NCI-H1092 (cell line): ENCODE results near the gene NTNG1.

Experiments used
- DNase-seq: peaks from one replicate; lab custom pipeline; 2025; lab: John Stamatoyannopoulos, UW

NTNG1 gene

DNA sequence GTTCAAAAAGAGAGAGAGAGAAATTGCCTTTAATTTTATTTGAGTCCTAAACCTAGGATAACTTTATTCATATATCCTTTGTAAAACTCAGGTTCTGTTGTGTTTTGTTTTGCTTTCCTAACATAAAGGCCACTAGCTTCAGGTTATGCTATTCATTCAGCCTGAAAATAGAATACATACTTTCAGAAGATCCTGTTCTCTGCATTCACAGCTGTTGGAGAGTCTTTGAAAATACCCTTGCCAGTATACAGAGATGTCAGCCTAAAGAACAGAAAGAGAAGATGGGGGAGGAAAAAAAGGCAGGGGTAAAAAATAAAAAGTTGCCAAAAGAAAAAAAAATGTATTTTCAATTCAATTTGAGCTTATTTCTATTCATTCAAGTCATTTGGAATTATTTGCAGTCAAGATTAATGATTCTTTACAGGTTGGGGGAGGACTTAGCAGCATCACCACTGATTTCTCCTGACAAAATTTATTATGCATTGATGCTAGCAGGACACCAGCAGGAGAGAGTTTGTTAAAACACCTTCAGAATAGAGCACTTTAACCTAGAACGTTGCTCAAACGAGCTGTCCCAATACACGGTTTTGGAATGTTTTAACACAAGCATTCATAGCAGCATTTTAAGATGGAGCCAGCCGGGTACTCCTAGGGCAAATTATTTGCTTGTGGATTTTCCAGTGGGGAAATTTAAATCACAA is 318.5 kb downstream of the NTNG1 start:
- DNase-seq = no peak

DNA sequence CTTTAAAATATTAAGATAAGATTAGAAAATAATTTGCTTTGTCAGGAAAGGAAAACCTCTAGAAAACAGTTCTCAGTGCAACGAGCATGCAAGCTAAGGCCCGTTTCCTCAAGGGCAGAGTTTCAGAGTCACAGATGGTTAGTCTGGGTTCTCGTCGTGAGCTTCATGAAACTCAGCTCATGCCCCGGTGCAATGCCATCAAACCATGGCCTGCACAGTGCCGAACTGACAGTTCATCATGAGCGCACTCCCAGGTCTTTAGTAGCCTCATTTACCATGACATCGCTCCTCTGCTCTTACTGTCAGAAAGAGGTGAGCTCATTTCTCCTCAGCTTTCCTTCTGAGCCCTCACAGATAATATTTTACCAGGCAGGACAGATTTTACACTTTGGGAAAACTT is 319.2 kb downstream of the NTNG1 start:
- DNase-seq = no peak

- DNase-seq = no peak
Observed at GRCh38 chr1:107464827-107465226, 324.0 kb downstream of the NTNG1 start.

- DNase-seq = no peak
Observed at GRCh38 chr1:107467286-107467685, 326.4 kb downstream of the NTNG1 start.

DNA sequence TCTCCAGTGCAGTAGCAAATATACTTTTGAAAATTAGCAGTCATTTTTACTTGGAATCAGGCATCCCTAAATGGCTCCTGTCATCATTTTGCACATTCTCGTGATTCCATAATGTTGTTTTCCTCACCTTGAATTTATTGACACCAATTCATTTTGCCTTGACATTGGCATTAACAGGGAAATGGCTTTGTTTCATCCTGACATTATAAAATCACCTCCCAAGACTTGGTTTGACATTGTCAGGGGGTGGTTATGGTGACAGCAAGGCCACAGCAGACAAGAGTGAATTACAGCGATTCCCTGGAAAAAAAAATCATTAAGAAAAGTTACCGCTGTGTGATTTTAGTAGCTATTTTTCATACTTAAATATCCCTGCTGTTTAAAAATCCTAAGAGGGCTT is 327.0 kb downstream of the NTNG1 start:
- no peak for DNase-seq

- DNase-seq = no peak
Observed at GRCh38 chr1:107473065-107473464, 332.2 kb downstream of the NTNG1 start.

GRCh38 chr1:107474877-107475612 is 334.2 kb downstream of the NTNG1 start:
- DNase-seq = no peak

GRCh38 chr1:107477233-107477632 is 336.4 kb downstream of the NTNG1 start:
- DNase-seq = no peak

DNA sequence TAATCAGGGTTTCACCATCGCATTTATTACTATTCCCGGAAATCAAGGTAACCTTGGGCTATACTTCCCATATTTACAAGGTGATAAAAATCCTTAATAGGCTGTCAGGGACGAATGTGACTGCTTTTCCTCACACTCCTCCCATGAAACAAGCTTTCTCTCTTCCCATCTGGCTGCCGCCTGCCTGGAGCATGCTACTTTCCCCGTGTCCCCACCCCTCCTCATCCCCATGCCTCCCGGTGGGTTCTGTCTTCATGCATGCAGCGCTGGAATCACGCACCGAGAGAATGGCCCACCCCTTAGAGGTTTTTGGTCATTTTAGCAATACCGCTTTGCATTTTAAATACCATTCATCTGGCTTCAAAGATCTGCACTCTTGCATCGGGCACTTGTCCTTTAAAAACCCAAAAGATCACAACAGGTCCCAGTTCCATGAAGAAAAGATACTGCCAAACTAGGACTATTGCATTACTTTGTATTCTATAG is 339.1 kb downstream of the NTNG1 start:
- no peak for DNase-seq

DNA sequence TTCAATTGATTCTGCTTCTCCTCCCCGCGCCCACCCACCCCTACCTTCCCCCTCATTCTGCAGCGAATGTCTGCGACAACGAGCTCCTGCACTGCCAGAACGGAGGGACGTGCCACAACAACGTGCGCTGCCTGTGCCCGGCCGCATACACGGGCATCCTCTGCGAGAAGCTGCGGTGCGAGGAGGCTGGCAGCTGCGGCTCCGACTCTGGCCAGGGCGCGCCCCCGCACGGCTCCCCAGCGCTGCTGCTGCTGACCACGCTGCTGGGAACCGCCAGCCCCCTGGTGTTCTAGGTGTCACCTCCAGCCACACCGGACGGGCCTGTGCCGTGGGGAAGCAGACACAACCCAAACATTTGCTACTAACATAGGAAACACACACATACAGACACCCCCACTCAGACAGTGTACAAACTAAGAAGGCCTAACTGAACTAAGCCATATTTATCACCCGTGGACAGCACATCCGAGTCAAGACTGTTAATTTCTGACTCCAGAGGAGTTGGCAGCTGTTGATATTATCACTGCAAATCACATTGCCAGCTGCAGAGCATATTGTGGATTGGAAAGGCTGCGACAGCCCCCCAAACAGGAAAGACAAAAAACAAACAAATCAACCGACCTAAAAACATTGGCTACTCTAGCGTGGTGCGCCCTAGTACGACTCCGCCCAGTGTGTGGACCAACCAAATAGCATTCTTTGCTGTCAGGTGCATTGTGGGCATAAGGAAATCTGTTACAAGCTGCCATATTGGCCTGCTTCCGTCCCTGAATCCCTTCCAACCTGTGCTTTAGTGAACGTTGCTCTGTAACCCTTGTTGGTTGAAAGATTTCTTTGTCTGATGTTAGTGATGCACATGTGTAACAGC is 339.9 kb downstream of the NTNG1 start:
- DNase-seq = no peak

GRCh38 chr1:107481756-107482384 is 341.0 kb downstream of the NTNG1 start:
- DNase-seq = no peak

GRCh38 chr1:107483949-107484348 is 343.1 kb downstream of the NTNG1 start:
- no peak for DNase-seq

DNA sequence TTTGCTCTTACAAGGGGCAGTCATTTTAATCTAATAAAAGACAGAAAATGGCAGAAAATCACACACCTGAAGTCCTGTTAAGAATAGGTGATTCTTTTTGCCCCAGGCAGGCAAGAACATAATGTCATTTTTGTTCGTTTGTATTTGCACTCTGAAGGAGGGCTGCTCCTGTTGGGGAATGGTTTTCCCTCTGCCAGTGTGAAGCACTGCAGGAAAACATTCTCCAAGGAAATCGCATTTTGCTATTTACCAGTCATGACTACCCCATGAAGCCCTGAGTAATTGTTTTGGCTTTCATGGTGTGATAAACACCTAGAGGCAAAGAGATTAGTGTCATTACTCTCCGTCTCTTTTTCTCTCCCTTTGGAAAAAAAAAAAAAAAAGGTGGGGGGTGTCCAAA is 345.5 kb downstream of the NTNG1 start:
- DNase-seq = no peak

DNA sequence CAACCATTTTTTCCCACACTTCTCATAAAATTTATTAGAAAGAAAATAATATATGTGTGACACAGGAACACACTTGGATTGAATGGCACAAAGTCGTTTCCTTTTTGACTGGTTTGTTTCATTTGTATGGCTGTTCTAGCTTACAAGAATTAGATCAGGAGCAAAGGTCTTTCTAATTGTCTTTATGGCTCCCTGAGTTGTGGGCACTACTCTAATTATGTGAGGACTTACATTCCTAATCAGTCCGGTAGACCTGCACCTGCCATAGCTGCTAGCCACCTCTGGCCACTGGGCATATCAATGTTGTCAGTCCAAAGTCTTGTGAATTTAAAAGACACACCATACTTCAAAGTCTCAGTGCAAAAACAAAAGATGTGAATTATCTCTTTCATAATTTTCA is 346.7 kb downstream of the NTNG1 start:
- DNase-seq = no peak

DNA sequence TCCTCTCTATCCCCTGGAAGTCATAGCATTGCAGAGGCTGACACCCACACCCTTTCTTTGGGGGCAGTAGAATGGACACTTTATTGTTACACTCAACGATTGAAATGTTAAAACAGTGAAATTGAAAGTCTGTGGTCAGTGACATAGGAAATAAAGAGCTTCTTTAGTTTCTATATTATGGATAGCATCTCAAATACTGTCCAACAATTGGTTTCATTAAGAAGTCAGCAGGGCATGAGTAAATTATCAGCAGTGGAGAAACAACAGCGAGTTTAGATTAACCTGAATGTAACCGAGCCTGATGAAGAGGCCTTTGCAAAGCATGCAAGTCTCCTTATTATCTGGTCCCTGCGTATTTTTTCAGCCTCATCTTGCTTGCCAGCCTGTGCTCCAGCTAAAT is 350.7 kb downstream of the NTNG1 start:
- DNase-seq = no peak

- DNase-seq = no peak
Observed at GRCh38 chr1:107493111-107493716, 352.4 kb downstream of the NTNG1 start.

- no peak for DNase-seq
Observed at GRCh38 chr1:107494061-107494460, 353.2 kb downstream of the NTNG1 start.

DNA sequence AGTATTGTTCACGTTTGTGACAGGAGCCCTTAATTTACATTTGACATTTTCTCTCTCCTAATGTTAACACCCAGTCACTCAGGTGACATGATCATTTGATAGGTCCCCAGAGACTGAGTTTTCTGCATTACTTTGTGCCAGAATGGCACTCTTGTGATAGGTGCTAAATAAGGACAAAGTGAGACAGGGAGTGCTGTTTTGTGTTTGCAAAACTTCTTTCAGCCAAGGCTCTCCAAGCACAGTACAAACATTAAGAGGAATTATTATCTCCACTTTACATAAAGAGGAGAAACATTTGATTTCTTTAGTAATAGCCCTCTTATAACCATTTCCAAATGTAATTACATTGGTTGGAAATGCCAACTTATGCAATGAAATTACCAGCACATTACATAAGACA is 355.2 kb downstream of the NTNG1 start:
- no peak for DNase-seq

GRCh38 chr1:107499139-107499744 is 358.4 kb downstream of the NTNG1 start:
- DNase-seq = no peak

DNA sequence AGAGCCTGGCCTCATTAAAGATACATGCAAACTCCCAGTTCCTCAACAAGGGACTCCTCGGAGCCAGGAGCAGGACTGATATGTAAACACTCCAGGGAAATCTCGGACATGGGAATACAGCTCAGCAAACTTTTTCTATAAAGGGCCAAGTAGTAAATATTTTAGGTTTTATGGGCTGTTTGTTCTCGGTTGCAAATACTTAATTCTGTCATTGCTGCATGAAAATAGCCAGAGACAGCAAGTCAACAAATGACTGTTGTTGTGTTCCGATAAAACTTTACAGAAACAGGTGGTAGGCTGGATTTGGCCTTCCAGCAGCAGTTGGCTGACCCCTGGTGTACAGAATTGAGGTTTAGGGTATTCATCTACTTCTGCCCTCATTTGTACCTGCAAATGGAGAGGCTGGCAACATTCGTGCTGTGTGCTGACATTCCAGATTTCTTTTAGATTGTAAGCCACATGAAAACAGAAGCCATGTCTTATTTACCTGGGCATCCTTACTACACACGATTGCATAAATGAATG is 360.3 kb downstream of the NTNG1 start:
- DNase-seq = no peak

GRCh38 chr1:107510347-107510746 is 369.5 kb downstream of the NTNG1 start:
- DNase-seq = no peak
